ENCODE measurements around the gene KCMF1. TPM values are rescaled to one million over a fixed set of nuclear protein-coding genes. Genes with fewer than 3 reads are reported as not detected.
A peak's percentile ranks its signal among the peaks of the same experiment; 100 is the strongest.

The KCMF1 gene
- polyA plus RNA-seq, 5 donors = 39.8 to 53.7 (median 49.3) TPM

- no peak for DNase-seq
Observed at GRCh38 chr2:85019121-85019520, 48.2 kb downstream of the KCMF1 start.

GRCh38 chr2:85022232-85022631 is 51.3 kb downstream of the KCMF1 start:
- DNase-seq = no peak

GRCh38 chr2:85024372-85025047 is 53.5 kb downstream of the KCMF1 start:
- no peak for DNase-seq

- no peak for DNase-seq
Observed at GRCh38 chr2:85032621-85033020, 61.7 kb downstream of the KCMF1 start.

GRCh38 chr2:85033388-85033787 is 62.4 kb downstream of the KCMF1 start:
- no peak for DNase-seq

GRCh38 chr2:85034158-85034557 is 63.2 kb downstream of the KCMF1 start:
- no peak for DNase-seq

- no peak for DNase-seq
Observed at GRCh38 chr2:85037622-85038021, 66.7 kb downstream of the KCMF1 start.

GRCh38 chr2:85042330-85042729 is 71.4 kb downstream of the KCMF1 start:
- DNase-seq = no peak

GRCh38 chr2:85048534-85048933 is 77.6 kb downstream of the KCMF1 start:
- DNase-seq = no peak

- DNase-seq = no peak
Observed at GRCh38 chr2:85049236-85049635, 78.3 kb downstream of the KCMF1 start.

GRCh38 chr2:85053802-85054201 is 82.8 kb downstream of the KCMF1 start:
- DNase-seq = no peak

GRCh38 chr2:85057226-85057962 is 86.4 kb downstream of the KCMF1 start:
- DNase-seq = no peak

- DNase-seq = no peak
Observed at GRCh38 chr2:85061896-85062295, 90.9 kb downstream of the KCMF1 start.

GRCh38 chr2:85062565-85062964 is 91.6 kb downstream of the KCMF1 start:
- no peak for DNase-seq

- DNase-seq = no peak
Observed at GRCh38 chr2:85063981-85064599, 93.1 kb downstream of the KCMF1 start.

- no peak for DNase-seq
Observed at GRCh38 chr2:85064927-85065577, 94.1 kb downstream of the KCMF1 start.

- DNase-seq = no peak
Observed at GRCh38 chr2:85066006-85066740, 95.2 kb downstream of the KCMF1 start.

- peak; percentile 56 to 71 for DNase-seq
Observed at GRCh38 chr2:85066874-85067351, 96.0 kb downstream of the KCMF1 start.

GRCh38 chr2:85071096-85071495 is 100.1 kb downstream of the KCMF1 start:
- no peak for DNase-seq

GRCh38 chr2:85073033-85073432 is 102.1 kb downstream of the KCMF1 start:
- DNase-seq = no peak

- DNase-seq = no peak
Observed at GRCh38 chr2:85076618-85077274, 105.8 kb downstream of the KCMF1 start.

Data from right lung (tissue), 5 donors.